ENCODE data around the gene OSBPL6.
"Not testable (repeated sequence)": the region's sequence is repeated elsewhere in the genome, so short reads cannot be mapped to it uniquely, and the experiment has no call there.

OSBPL6 gene

DNA sequence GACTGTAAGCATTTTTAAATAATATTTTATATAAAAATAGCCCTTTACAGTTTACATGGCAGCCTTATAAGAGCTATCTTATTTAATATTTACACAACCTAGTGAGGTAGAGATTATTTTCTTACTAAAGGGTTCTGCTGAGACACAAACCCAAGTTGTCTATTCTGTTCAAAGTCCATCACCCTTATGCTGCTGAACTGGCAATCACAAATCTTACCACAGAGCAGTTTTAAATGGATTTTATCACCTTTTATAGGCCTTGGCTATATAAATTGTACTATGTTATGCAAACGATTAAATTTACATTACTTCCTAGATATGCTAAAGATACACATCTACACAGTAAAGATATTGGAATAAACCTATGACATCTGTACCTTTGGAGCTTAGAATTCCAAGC lies 41.3 kb upstream of the OSBPL6 start:
- ATAC-seq, result no peak
- no peak for TF ChIP-seq ZNF565 (CRISPR knock-in tag; conservative IDR thresholded peaks at IDR 0.05; ENCODE audit: low read depth)
- no peak for TF ChIP-seq CSDC2 (CRISPR knock-in tag; IDR thresholded peaks at IDR 0.05)
- no peak for TF ChIP-seq ZNF70 (CRISPR knock-in tag; IDR thresholded peaks at IDR 0.05)
- TF ChIP-seq, protein P1, sequence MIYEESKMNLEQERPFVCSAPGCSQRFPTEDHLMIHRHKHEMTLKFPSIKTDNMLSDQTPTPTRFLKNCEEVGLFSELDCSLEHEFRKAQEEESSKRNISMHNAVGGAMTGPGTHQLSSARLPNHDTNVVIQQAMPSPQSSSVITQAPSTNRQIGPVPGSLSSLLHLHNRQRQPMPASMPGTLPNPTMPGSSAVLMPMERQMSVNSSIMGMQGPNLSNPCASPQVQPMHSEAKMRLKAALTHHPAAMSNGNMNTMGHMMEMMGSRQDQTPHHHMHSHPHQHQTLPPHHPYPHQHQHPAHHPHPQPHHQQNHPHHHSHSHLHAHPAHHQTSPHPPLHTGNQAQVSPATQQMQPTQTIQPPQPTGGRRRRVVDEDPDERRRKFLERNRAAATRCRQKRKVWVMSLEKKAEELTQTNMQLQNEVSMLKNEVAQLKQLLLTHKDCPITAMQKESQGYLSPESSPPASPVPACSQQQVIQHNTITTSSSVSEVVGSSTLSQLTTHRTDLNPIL (CRISPR knock-in tag; IDR thresholded peaks at IDR 0.05; ENCODE audit: low read depth), result no peak
- TF ChIP-seq TCF4 (CRISPR knock-in tag; IDR thresholded peaks at IDR 0.05; ENCODE audit: borderline replicate concordance), result no peak
- no peak for TF ChIP-seq PPARA (CRISPR knock-in tag; IDR thresholded peaks at IDR 0.05; ENCODE audit: borderline replicate concordance)
- TF ChIP-seq, protein P2, sequence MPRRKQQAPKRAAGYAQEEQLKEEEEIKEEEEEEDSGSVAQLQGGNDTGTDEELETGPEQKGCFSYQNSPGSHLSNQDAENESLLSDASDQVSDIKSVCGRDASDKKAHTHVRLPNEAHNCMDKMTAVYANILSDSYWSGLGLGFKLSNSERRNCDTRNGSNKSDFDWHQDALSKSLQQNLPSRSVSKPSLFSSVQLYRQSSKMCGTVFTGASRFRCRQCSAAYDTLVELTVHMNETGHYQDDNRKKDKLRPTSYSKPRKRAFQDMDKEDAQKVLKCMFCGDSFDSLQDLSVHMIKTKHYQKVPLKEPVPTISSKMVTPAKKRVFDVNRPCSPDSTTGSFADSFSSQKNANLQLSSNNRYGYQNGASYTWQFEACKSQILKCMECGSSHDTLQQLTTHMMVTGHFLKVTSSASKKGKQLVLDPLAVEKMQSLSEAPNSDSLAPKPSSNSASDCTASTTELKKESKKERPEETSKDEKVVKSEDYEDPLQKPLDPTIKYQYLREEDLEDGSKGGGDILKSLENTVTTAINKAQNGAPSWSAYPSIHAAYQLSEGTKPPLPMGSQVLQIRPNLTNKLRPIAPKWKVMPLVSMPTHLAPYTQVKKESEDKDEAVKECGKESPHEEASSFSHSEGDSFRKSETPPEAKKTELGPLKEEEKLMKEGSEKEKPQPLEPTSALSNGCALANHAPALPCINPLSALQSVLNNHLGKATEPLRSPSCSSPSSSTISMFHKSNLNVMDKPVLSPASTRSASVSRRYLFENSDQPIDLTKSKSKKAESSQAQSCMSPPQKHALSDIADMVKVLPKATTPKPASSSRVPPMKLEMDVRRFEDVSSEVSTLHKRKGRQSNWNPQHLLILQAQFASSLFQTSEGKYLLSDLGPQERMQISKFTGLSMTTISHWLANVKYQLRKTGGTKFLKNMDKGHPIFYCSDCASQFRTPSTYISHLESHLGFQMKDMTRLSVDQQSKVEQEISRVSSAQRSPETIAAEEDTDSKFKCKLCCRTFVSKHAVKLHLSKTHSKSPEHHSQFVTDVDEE (CRISPR knock-in tag; IDR thresholded peaks at IDR 0.05), result no peak
- no peak for TF ChIP-seq RARB (CRISPR knock-in tag; IDR thresholded peaks at IDR 0.05)

DNA sequence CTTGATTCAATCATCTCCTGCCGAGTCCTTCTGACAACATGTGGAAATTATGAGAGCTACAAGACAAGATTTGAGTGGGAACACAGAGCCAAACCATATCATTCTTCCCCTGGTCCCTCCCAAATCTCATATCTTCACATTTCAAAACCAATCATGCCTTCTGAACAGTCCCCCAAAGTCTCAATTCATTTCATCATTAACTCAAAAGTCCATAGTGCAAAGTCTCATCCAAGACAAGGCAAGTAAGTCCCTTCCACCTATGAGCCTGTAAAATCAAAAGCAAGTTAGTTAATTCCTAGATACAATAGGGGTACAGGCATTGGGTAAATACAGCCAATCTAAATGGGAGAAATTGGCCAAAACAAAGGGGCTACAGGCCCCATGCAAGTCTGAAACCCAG lies 40.4 kb upstream of the OSBPL6 start:
- ATAC-seq, result not testable (repeated sequence)

DNA sequence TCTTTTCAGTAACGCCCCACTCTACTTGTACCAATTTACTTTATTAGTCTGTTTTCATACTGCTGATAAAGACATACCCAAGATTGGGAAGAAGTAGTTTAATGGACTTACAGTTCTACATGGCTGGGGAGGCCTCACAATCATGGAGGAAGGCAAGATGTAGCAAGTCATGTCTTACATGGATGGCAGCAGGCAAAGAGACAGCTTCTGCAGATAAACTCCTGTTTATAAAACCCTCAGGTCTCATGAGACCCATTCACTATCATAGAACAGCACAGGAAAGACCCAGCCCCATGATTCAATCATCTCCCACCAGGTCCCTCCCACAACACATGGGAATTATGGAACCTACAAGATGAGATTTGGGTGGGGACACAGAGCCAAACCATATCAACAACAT lies 38.8 kb upstream of the OSBPL6 start:
- no peak for ATAC-seq
- no peak for TF ChIP-seq RARB (CRISPR knock-in tag; IDR thresholded peaks at IDR 0.05)

DNA sequence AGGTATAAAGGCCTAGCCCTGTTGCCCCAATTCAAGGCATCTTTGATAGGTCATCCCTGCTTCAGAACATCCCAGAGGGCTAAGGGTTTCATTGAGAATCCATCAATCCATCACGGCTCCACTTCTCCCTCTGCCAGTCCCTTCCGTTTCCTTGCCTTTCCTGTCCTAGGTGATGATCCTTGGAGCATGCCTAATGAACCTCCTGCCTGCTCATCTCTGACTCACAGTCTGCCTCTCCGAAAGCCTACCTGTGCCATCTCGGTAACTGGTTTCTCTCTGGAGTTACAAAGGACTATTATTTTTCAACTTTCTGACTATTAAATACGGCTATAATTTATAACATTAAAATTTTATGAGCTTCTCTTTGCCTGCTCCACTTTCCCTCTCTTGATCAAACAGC lies 36.7 kb upstream of the OSBPL6 start:
- ATAC-seq, result no peak
- TF ChIP-seq GLIS3 (CRISPR knock-in tag; IDR thresholded peaks at IDR 0.05), result no peak
- TF ChIP-seq, protein P3, sequence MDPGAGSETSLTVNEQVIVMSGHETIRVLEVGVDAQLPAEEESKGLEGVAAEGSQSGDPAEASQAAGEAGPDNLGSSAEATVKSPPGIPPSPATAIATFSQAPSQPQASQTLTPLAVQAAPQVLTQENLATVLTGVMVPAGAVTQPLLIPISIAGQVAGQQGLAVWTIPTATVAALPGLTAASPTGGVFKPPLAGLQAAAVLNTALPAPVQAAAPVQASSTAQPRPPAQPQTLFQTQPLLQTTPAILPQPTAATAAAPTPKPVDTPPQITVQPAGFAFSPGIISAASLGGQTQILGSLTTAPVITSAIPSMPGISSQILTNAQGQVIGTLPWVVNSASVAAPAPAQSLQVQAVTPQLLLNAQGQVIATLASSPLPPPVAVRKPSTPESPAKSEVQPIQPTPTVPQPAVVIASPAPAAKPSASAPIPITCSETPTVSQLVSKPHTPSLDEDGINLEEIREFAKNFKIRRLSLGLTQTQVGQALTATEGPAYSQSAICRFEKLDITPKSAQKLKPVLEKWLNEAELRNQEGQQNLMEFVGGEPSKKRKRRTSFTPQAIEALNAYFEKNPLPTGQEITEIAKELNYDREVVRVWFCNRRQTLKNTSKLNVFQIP (CRISPR knock-in tag; IDR thresholded peaks at IDR 0.05; ENCODE audit: borderline replicate concordance, low read depth), result no peak
- no peak for TF ChIP-seq ZNF565 (CRISPR knock-in tag; conservative IDR thresholded peaks at IDR 0.05; ENCODE audit: low read depth)
- TF ChIP-seq, protein P4, sequence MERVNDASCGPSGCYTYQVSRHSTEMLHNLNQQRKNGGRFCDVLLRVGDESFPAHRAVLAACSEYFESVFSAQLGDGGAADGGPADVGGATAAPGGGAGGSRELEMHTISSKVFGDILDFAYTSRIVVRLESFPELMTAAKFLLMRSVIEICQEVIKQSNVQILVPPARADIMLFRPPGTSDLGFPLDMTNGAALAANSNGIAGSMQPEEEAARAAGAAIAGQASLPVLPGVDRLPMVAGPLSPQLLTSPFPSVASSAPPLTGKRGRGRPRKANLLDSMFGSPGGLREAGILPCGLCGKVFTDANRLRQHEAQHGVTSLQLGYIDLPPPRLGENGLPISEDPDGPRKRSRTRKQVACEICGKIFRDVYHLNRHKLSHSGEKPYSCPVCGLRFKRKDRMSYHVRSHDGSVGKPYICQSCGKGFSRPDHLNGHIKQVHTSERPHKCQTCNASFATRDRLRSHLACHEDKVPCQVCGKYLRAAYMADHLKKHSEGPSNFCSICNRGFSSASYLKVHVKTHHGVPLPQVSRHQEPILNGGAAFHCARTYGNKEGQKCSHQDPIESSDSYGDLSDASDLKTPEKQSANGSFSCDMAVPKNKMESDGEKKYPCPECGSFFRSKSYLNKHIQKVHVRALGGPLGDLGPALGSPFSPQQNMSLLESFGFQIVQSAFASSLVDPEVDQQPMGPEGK (CRISPR knock-in tag; IDR thresholded peaks at IDR 0.05; ENCODE audit: borderline replicate concordance), result no peak
- TF ChIP-seq SNAI2 (CRISPR knock-in tag; IDR thresholded peaks at IDR 0.05), result no peak
- no peak for TF ChIP-seq RARB (CRISPR knock-in tag; IDR thresholded peaks at IDR 0.05)
- TF ChIP-seq ZNF8 (CRISPR knock-in tag; IDR thresholded peaks at IDR 0.05), result no peak
- no peak for TF ChIP-seq OSR1 (CRISPR knock-in tag; IDR thresholded peaks at IDR 0.05)
- TF ChIP-seq, protein P1 (CRISPR knock-in tag; IDR thresholded peaks at IDR 0.05; ENCODE audit: low read depth), result no peak
- no peak for TF ChIP-seq TOX (CRISPR knock-in tag; IDR thresholded peaks at IDR 0.05; ENCODE audit: borderline replicate concordance)
- no peak for TF ChIP-seq PPARA (CRISPR knock-in tag; IDR thresholded peaks at IDR 0.05; ENCODE audit: borderline replicate concordance)
- TF ChIP-seq ZFP3 (CRISPR knock-in tag; IDR thresholded peaks at IDR 0.05), result no peak
- no peak for TF ChIP-seq ZC3H10 (CRISPR knock-in tag; IDR thresholded peaks at IDR 0.05)
- TF ChIP-seq, protein P2 (CRISPR knock-in tag; IDR thresholded peaks at IDR 0.05), result no peak
